Measurements from ENCODE around the gene PLXNA4.

DNA sequence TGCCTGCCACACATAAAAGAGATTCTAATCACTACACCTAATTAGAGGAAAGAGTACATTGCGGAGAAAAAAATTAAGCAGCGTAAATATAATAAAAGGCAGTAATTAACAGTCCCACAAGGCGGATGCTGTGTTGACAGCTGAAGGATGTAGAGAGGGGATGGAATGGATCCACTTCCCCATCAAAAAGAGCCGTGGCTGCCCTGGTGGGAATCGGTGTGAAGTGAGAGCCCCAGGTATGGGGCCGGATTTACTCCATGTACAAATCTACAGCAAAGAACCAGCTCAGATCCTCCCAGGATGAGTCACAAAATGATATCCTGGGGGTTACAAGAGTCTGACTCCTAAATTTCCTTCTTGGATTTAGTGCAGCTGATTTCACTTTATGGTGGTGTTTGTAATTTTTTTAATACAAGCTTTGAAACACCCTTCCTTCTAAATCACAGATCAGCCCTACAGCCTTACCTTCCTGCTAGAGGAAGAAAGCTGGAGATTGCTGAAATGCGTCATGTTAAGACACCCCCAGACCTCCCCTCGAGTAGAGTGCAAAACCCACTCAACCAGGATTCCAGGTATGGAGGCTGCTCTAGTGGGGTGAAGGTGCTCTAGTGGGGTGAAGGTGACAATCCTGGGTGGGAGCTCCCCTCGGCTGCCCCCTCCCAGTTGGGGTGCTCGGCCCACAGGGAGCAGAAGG lies 398.4 kb downstream of the PLXNA4 start:
- TF ChIP-seq KDM5A (IDR thresholded peaks at IDR 0.05) (no peak), CTCF (IDR thresholded peaks at IDR 0.05) (no peak), HDAC2 (IDR thresholded peaks at IDR 0.05) (no peak), GATA3 (IDR thresholded peaks at IDR 0.05; ENCODE audit: borderline replicate concordance) (no peak), CBX8 (IDR thresholded peaks at IDR 0.05) (no peak), ELK1 (IDR thresholded peaks at IDR 0.05; ENCODE audit: low read depth, low read length) (no peak)
- TF ChIP-seq, protein P1, sequence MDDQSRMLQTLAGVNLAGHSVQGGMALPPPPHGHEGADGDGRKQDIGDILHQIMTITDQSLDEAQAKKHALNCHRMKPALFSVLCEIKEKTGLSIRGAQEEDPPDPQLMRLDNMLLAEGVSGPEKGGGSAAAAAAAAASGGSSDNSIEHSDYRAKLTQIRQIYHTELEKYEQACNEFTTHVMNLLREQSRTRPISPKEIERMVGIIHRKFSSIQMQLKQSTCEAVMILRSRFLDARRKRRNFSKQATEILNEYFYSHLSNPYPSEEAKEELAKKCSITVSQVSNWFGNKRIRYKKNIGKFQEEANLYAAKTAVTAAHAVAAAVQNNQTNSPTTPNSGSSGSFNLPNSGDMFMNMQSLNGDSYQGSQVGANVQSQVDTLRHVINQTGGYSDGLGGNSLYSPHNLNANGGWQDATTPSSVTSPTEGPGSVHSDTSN (IDR thresholded peaks at IDR 0.05) = no peak

Measured in A549 (cell line).